MG63 (cell line): Measurements from ENCODE around the gene EPHA8. TPM values are rescaled to one million over a fixed set of nuclear protein-coding genes. Genes with fewer than 3 reads are reported as not detected.

Source experiments
- DNase-seq: peaks from one replicate; pipeline ENCODE4 v3.0.0-alpha.2; 2020
- H3K27me3 ChIP-seq: fragments of 250-450 bp; sonication (Bioruptor Pico); 2 replicates; pipeline ENCODE4 v1.5.1; 2020; ENCODE audit warnings: mild to moderate bottlenecking, moderate library complexity
- H3K36me3 ChIP-seq: fragments of 250-450 bp; sonication (Bioruptor Pico); 2 replicates; pipeline ENCODE4 v1.5.1; 2020; ENCODE audit warnings: mild to moderate bottlenecking, moderate library complexity
- H3K4me3 ChIP-seq: fragments of 250-450 bp; sonication (Bioruptor Pico); 2 replicates; pipeline ENCODE4 v1.5.1; 2020; ENCODE audit warnings: mild to moderate bottlenecking, moderate library complexity
- H3K9me3 ChIP-seq: fragments of 250-450 bp; sonication (Bioruptor Pico); 2 replicates; pipeline ENCODE4 v1.5.1; 2020; ENCODE audit warnings: mild to moderate bottlenecking, moderate library complexity
- total RNA-seq: library from RNA; depleted of rRNA; stranded (reverse); fragments of >200 nt; shearing (Covaris generic); gene quantifications from 2 replicates; pipeline ENCODE4 v1.2.3, GENCODE V29; 2014; ENCODE audit warnings: low replicate concordance

EPHA8 gene
- total RNA-seq, 1 experiment from 2014 or later, result not detected

DNA sequence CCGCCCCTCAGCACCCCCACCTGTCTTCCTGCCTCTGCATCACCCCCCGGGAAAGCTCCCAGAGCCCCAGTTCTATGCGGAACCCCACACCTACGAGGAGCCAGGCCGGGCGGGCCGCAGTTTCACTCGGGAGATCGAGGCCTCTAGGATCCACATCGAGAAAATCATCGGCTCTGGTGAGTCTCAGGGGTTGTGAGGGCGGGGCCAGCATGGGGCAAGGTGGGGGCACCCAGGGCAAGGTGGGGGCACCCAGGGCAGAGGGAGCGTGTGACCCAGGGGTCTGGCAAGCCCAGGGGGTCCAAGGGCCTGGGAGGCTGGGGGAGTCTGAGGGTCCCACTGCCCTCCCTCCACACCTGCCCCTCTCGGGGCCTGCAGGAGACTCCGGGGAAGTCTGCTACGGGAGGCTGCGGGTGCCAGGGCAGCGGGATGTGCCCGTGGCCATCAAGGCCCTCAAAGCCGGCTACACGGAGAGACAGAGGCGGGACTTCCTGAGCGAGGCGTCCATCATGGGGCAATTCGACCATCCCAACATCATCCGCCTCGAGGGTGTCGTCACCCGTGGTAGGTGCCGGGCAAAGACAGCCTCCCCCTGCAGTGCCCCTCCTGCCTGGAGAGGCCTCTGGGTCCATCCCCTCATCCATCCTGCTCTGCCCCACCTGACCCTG lies 34.1 kb downstream of the EPHA8 start:
- no peak for DNase-seq
- H3K36me3 ChIP-seq, result no peaks in the 10 kb centered on the region
- no peaks in the 10 kb centered on the region for H3K9me3 ChIP-seq
- peaks cover 5% of the 10 kb centered on the region for H3K27me3 ChIP-seq
- no peak overlapping the region for H3K4me3 ChIP-seq

DNA sequence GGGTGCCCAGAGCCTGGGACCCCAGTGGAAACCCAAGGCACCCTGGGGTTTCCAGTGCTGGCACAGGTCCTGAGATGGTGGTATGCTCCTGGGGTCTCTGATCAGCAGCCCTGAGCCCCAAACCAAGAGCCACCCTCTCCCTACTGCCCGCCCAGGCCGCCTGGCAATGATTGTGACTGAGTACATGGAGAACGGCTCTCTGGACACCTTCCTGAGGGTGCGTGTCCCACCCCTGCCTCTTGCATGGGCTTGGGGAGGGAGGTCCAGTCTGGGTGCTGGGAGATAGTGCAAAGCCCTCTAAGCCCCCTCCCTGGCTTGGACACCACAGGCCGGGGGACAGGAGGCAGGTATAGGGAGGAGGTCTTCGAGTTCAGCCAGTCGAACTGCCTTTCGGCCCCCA lies 34.7 kb downstream of the EPHA8 start:
- H3K36me3 ChIP-seq, result no peaks in the 10 kb centered on the region
- no peaks in the 10 kb centered on the region for H3K9me3 ChIP-seq
- H3K4me3 ChIP-seq, result no peak overlapping the region
- no peak for DNase-seq
- H3K27me3 ChIP-seq, result peaks cover 5% of the 10 kb centered on the region

DNA sequence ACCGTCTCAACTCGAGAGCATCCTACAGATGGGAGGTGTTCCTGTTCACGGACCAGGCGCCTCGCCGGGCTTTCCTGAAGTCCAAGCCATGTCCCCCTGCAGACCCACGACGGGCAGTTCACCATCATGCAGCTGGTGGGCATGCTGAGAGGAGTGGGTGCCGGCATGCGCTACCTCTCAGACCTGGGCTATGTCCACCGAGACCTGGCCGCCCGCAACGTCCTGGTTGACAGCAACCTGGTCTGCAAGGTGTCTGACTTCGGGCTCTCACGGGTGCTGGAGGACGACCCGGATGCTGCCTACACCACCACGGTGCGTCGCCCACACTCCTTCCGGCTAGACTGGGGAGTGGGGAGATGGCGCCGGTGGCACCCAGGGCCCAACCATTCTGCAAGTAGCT lies 35.4 kb downstream of the EPHA8 start:
- Histone ChIP-seq H3K27me3 (peaks cover 8% of the 10 kb centered on the region), H3K4me3 (no peak overlapping the region), H3K36me3 (no peaks in the 10 kb centered on the region), H3K9me3 (no peaks in the 10 kb centered on the region)
- no peak for DNase-seq

DNA sequence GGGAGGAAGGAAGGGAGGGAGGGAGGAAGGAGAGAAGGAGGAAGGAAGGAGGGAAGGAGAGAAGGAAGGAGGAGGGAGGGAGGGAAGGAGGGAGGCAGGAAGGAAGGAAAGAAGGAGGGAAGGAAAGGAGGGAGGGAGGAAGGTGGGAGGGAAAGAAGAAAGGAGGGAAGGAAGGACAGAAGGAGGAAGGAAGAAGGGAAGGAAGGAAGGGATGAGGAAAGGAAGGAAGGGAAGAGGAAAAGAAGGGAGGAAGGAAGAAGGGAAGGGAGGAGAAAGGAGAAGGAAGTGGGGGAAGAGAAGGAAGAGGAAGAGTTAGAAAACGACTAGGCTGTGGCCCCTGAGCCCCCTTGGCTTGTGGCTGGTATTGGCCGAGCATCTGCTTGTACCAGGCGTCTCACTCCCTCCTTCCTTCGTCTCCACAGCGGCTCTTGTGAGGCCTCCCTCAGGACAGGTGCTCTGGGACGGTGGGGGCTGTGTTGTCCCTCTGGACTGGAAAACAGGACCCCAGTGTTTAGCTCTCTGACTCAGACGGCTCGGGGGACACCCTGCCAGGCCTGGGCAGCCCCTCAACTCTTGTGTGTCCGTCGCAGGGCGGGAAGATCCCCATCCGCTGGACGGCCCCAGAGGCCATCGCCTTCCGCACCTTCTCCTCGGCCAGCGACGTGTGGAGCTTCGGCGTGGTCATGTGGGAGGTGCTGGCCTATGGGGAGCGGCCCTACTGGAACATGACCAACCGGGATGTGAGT lies 37.0 kb downstream of the EPHA8 start:
- Histone ChIP-seq H3K4me3 (no peak overlapping the region), H3K9me3 (no peaks in the 10 kb centered on the region), H3K27me3 (peaks cover 17% of the 10 kb centered on the region), H3K36me3 (no peaks in the 10 kb centered on the region)
- DNase-seq, result peak; percentile 50

DNA sequence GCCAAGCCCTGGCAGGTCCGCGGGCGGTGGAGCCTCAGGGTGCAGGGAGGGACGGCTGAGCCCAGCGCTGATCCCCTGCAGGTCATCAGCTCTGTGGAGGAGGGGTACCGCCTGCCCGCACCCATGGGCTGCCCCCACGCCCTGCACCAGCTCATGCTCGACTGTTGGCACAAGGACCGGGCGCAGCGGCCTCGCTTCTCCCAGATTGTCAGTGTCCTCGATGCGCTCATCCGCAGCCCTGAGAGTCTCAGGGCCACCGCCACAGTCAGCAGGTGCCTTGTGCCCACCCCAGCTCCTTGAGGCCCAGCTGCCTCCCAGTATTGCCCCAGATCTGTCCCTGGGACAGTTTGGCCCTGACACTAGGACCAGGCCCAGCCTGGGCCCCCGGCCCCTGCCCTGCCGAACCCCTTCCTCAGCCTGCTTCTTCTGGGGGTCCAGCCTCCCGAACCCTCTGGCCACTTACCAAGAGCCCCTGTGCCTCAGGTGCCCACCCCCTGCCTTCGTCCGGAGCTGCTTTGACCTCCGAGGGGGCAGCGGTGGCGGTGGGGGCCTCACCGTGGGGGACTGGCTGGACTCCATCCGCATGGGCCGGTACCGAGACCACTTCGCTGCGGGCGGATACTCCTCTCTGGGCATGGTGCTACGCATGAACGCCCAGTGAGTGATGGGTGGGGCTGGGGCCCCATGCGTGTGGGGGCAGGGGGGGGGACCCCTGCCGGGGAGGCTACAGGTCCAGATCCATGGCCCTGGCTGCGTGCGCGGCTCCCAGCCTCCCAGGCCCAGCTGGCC lies 37.7 kb downstream of the EPHA8 start:
- no peaks in the 10 kb centered on the region for H3K9me3 ChIP-seq
- DNase-seq, result no peak
- peaks cover 24% of the 10 kb centered on the region for H3K27me3 ChIP-seq
- no peaks in the 10 kb centered on the region for H3K36me3 ChIP-seq
- H3K4me3 ChIP-seq, result no peak overlapping the region

DNA sequence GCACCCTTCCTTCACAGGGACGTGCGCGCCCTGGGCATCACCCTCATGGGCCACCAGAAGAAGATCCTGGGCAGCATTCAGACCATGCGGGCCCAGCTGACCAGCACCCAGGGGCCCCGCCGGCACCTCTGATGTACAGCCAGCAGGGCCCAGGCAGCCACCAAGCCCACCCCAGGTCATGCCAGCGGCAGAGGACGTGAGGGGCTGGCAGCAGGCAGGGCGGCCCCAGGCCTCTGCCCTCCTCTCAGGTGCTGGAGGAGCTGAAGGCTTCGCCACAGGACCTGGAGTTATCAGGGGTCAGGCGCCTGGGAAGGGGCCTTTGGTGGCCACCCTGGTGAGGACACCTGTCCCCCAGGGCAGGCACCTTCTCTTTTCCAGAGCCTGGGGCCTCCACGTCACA lies 38.3 kb downstream of the EPHA8 start:
- Histone ChIP-seq H3K4me3 (no peak overlapping the region), H3K9me3 (no peaks in the 10 kb centered on the region), H3K27me3 (peaks cover 30% of the 10 kb centered on the region), H3K36me3 (no peaks in the 10 kb centered on the region)
- DNase-seq, result no peak

DNA sequence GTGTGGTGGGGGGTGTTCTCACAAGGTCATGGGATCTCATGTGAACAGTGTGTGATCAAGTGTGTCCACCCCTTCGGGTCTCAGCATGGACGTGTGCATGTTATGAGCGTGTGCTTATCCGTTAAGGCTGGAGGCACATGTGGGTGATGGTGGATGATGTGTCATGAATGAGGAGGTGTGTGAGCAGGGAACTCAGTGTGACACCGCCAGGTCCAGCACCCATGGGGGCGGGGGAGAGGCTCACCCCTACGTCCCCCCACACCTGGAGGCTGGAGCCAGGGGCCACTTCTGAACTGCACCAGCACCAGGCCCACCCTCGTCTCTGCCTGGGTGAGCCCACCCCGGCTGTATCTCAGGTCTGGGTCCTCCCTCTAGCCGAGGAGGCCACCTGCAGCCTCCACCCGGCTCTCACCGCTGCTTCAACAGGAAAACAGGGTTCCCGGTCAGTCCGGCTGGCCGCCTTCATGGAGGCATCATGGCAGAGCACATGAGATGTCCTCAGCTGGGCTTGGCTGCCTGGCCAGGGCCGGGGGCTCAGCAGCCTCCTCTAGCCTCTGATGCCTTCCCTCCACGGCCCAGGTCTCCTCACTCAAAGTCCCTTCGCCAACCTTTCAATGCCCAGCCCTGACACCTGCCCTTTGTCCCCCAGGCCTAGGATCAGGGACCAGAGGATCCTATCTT lies 38.9 kb downstream of the EPHA8 start:
- no peak overlapping the region for H3K4me3 ChIP-seq
- DNase-seq, result no peak
- no peaks in the 10 kb centered on the region for H3K9me3 ChIP-seq
- H3K27me3 ChIP-seq, result peaks cover 34% of the 10 kb centered on the region
- H3K36me3 ChIP-seq, result no peaks in the 10 kb centered on the region

DNA sequence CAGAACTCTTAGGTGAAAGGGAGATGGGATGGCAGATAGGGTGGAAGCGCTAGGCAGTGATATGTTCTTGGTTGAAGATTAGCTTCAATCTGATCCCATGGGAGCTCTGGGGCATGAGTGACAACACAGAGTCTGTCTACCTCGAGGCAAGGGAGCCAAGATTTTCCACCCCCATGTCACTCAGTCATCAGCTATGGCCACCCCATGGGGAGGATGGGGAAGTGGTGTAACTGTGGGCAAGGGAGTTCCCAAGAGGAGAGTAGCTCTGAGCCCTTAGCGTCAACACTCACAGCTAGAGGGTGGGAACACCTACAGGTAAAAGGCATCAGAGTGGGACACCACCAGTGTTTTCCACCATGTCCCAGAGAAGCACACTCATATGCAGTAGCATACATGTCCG lies 42.9 kb downstream of the EPHA8 start:
- H3K4me3 ChIP-seq, result no peak overlapping the region
- DNase-seq, result no peak
- H3K27me3 ChIP-seq, result peaks cover 33% of the 10 kb centered on the region

DNA sequence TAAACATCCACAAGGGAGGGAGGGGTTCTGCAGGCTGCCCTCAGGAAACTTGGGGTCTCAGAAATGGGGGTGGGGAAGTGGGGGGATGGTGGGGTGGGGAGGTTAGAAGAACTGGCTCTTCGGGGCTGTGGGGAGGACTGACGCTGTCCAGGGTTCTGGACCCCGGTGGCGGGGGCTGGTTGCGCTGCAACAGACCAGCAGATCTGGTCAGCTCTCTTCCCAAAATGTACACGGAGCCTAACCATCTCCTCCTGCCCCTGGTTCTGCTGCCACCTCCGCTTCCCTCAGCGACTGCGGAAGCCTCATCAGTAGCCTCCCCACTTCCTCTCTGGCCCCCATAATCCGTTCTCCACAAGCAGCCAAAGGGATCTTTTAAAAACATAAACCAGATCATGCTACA lies 43.9 kb downstream of the EPHA8 start:
- no peaks in the 10 kb centered on the region for H3K36me3 ChIP-seq
- no peaks in the 10 kb centered on the region for H3K9me3 ChIP-seq
- H3K27me3 ChIP-seq, result peaks cover 38% of the 10 kb centered on the region
- DNase-seq, result no peak
- H3K4me3 ChIP-seq, result no peak overlapping the region

More for the DNA sequence above, 42.9 kb downstream of the EPHA8 start:
- Histone ChIP-seq H3K9me3 (no peaks in the 10 kb centered on the region), H3K36me3 (no peaks in the 10 kb centered on the region)

DNA sequence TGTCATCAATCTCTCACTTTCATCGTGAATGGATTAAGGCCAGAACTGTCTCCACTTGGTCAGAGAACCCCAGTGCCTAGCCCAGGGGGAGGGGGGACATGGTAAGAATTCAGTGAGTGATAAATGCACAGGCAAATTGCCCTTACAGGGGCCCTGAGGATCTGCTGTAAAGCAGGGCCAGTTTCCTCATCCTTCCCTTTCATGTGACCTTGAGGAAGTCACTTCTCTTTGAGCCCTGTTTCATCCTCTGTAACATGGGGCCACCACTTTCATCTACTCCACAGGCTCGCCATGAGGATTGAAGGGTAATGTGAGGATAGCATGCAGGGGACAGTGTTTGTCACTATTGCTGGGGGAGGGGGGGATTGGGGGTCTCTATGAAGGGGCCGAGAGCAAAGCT lies 45.1 kb downstream of the EPHA8 start:
- H3K36me3 ChIP-seq, result no peaks in the 10 kb centered on the region
- H3K4me3 ChIP-seq, result no peak overlapping the region
- H3K27me3 ChIP-seq, result peaks cover 44% of the 10 kb centered on the region
- DNase-seq, result no peak
- H3K9me3 ChIP-seq, result no peaks in the 10 kb centered on the region

DNA sequence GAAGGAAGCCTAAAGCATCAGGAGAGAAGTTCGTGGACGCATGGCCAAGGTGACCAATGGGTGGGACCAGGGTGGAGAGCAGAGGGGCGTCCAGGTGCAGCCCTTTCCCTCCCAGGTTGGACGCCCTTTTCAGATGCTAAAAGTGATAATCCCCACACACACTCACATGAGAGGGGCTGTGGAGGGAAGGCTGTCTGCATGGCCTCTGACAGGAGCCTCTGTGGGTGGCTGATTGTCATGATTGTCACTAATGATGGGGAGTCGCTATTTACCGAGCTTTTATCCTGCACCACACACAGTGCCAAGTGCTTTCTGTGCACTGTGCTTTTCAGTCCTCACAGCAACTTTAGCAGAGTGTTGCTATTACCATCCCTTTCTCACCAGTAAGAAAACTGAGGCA lies 46.0 kb downstream of the EPHA8 start:
- H3K9me3 ChIP-seq, result no peaks in the 10 kb centered on the region
- no peak for DNase-seq
- H3K27me3 ChIP-seq, result peaks cover 43% of the 10 kb centered on the region

DNA sequence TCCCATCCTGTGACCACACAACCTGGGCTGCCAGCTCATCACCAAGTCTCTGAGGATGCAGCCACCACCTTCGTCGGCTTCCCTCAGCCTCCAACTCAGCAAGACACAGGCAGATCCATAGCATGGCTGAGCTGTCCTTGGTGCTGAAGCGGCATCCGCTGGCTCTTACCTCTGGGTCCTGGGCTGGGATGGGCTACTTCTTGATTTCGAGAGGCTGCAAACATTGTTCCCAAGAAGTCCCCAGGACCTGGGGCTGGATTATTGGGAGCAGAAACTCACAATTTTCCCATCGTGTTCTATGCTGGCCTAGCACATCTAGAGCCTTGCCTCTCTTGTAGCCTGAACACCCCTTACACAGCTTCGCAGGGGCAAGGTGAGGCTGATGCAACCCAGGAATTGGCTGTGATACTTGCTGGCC lies 48.2 kb downstream of the EPHA8 start:
- Histone ChIP-seq H3K27me3 (peaks cover 40% of the 10 kb centered on the region), H3K36me3 (no peaks in the 10 kb centered on the region), H3K9me3 (no peaks in the 10 kb centered on the region), H3K4me3 (no peak overlapping the region)
- peak; percentile 42 for DNase-seq

More for the DNA sequence above, 46.0 kb downstream of the EPHA8 start:
- Histone ChIP-seq H3K4me3 (no peak overlapping the region), H3K36me3 (no peaks in the 10 kb centered on the region)

DNA sequence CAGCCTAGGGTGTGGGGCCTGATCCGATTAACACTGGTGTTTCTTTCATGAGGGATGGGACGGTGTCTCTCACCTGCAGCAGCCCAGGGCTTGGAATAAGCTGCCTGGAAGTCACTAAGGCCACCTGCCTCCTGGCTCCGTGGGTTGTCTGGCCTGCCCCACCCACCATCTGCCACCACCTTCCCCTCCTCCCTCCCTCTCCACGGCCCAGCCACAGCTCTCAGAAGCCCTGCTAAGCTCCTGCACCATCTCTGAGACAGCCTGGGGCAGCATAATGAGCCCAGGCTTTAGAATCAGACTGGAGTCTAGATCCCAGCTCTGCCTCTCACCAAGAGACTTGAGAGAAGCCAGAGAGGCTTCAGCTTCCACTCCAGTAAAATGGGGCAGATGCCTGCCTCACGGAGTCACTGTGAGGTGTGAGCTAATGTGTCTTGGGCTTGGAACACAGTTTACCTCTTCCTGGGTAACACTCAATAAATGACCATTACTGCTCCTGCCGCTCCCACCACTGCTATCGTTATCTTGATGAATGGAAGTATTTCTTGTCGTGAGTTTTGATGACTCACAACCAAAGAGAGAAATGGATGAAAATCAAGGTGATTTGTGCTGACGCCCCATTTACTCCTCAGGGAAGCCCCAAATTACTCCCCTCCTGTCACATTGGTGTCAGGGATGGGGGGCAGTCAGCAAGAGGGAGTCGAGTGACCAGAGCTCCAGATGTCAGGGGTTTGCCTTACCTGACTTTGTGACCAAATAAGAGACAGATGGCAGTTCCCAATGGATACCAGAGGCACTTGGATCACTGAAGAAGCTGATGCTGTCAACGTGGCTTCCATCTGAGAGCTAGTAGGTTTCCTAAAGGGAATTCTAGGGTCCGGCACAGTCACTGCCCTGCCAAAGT lies 49.6 kb downstream of the EPHA8 start:
- H3K4me3 ChIP-seq, result no peak overlapping the region

DNA sequence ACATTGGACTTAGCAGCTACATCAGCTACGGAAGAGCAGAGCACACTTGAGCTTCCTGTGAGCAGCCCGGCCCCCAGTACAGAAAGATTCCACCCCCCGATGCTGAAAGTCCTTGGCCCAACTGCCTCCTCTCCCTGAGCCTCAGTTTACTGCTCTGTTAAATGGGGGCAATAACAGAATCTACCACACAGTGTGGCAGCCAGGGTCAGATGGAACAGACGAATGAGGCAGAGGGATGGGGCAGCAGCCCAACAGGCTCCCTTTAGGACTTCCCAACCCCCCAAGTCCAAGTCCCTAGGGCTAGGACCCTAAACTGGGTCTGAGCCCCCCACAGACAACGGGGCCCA lies 50.3 kb downstream of the EPHA8 start:
- Histone ChIP-seq H3K4me3 (no peak overlapping the region), H3K27me3 (peaks cover 47% of the 10 kb centered on the region)
- no peak for DNase-seq

More for the DNA sequence above, 49.6 kb downstream of the EPHA8 start:
- Histone ChIP-seq H3K27me3 (peaks cover 41% of the 10 kb centered on the region), H3K36me3 (no peaks in the 10 kb centered on the region), H3K9me3 (no peaks in the 10 kb centered on the region)
- no peak for DNase-seq

DNA sequence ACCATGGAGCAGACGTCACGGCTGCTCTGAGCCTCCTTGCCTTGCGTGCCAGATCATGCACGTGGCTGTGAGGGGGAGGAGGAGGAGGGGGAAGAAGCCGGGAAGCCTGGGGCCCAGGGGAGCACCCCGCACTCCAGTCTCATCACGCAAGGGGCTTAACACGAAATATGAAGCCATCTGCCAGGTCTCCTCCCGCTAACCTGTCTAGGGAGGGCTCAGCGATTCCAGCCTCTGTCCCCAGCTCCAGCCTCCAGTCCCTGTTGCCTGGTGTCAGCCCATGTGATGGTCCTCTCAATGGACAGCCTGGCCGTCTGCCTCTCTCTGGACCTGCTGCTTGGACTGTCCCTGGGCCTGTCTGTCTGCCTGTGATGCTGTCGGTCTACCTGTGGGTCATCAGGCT lies 50.7 kb downstream of the EPHA8 start:
- Histone ChIP-seq H3K4me3 (no peak overlapping the region), H3K9me3 (no peaks in the 10 kb centered on the region), H3K27me3 (peaks cover 51% of the 10 kb centered on the region), H3K36me3 (no peaks in the 10 kb centered on the region)
- DNase-seq, result no peak

More for the DNA sequence above, 50.3 kb downstream of the EPHA8 start:
- no peaks in the 10 kb centered on the region for H3K36me3 ChIP-seq
- H3K9me3 ChIP-seq, result no peaks in the 10 kb centered on the region

DNA sequence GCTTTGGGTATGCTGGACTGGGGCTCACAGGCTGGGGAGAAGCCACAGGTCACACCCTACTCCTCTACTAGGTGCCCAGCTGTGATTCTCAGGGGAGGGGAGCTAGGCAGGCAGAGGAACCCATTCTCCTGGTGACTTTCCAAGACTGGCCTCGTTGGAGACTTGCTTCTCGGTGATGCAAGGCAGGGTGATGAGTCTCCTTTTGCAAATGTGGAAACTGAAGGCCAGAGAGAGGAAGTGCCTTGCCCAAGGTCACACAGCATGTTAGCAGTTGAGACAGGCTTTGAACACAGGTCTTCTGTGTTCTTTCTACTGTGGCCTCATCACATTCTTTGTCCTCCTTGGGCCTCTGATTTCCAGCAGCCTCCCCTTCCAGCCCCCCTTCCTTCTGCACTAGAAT lies 52.6 kb downstream of the EPHA8 start:
- DNase-seq, result no peak
- H3K9me3 ChIP-seq, result no peaks in the 10 kb centered on the region
- H3K36me3 ChIP-seq, result no peaks in the 10 kb centered on the region
- H3K27me3 ChIP-seq, result peaks cover 64% of the 10 kb centered on the region
- H3K4me3 ChIP-seq, result no peak overlapping the region
